Measurements from ENCODE around the gene AOC1. TPM values are rescaled to one million over a fixed set of nuclear protein-coding genes. Genes with fewer than 3 reads are reported as not detected.

AOC1 gene
- total RNA-seq, 2 experiments from 2014 or later: not detected

- ChIA-PET POLR2A (no interaction called here), CTCF (no interaction called here)
Observed at GRCh38 chr7:150831851-150832250, 20.5 kb upstream of the AOC1 start.

GRCh38 chr7:150835019-150835418 lies 17.3 kb upstream of the AOC1 start:
- ChIA-PET POLR2A (no interaction called here), CTCF (no interaction called here)

DNA sequence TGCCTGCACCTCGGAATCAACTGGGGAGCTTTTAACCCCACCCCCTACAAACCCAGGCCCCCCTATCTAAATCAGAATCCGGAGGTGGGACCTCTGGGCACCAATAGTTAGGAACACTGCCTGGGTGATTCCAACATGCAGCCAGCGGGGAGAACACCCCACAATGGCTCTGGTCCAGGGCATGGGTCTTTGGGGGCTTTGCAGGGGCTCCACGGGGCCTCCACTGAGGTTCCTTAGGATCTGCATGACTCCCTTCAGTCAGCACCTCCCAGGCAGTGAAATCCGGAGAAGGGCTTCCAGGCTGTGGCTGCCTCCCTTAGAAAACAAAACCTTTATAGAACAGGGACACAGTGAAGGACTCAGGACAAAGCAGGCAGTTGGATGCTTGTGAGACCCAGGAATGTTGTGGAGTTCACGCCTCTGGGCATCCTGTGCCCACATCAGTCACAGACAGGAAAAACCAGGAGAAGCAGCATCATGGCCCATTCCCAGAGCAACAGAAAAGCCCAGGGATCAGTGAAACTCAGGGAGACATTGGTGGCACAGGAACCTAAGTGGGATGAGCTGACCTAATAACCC lies 16.5 kb upstream of the AOC1 start:
- ChIA-PET POLR2A (no interaction called here), CTCF (interaction anchor here (1.6 kb wide), 1 partner anchor 57 kb away, joined by 3 read pairs; no protein-coding TSS in a partner anchor)

- CTCF ChIA-PET: no interaction called here
- POLR2A ChIA-PET: no interaction called here
Observed at GRCh38 chr7:150838965-150839650, 13.2 kb upstream of the AOC1 start.

DNA sequence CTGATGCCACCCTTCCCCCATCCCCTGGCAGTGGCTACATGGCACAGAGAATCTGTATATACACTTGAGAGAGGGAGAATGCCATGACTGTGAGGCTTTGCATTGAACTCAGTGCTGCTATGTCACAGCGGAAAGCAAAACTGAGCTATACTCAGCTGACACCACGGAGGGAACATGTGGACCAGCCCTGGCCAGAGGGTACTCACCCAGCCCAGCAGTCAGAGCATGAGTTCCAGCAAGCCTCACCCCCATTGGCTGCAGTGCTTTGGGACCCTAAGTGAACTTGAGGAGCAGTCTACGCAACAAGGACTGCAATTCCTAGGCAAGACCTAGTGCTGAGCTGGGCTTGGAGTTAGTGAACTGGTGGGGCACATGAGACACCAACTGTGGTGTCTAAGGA lies 10.3 kb upstream of the AOC1 start:
- CTCF ChIA-PET: interaction anchor here (1.3 kb wide), 1 partner anchor 34 kb away, joined by 3 read pairs; no protein-coding TSS in a partner anchor
- POLR2A ChIA-PET: no interaction called here

GRCh38 chr7:150842716-150843115 lies 9.6 kb upstream of the AOC1 start:
- POLR2A ChIA-PET: no interaction called here
- CTCF ChIA-PET: interaction anchor here (1.3 kb wide), 1 partner anchor 33 kb away, joined by 3 read pairs; no protein-coding TSS in a partner anchor

DNA sequence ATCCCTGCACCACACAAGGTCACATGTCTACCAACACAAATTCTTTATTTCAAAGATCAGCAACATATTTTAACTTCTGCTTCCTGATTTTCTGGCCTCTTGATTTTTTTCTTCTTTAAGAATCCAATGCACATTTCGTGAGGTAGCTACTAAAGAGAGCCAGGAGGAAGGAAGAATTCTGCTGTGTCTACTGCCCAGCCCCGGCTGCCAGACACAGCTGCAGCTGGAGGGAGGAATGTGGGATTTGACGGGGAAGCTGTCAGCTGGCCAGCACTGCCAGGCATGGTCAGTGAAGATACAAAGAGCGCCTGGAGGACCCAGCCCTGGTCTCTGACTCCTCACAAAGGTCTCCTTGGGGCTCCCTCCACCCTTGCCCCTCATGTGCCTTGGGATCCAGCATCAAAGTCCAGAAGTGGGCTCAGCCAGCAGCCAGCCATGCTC lies 6.9 kb upstream of the AOC1 start:
- ChIA-PET CTCF (no interaction called here), POLR2A (no interaction called here)

DNA sequence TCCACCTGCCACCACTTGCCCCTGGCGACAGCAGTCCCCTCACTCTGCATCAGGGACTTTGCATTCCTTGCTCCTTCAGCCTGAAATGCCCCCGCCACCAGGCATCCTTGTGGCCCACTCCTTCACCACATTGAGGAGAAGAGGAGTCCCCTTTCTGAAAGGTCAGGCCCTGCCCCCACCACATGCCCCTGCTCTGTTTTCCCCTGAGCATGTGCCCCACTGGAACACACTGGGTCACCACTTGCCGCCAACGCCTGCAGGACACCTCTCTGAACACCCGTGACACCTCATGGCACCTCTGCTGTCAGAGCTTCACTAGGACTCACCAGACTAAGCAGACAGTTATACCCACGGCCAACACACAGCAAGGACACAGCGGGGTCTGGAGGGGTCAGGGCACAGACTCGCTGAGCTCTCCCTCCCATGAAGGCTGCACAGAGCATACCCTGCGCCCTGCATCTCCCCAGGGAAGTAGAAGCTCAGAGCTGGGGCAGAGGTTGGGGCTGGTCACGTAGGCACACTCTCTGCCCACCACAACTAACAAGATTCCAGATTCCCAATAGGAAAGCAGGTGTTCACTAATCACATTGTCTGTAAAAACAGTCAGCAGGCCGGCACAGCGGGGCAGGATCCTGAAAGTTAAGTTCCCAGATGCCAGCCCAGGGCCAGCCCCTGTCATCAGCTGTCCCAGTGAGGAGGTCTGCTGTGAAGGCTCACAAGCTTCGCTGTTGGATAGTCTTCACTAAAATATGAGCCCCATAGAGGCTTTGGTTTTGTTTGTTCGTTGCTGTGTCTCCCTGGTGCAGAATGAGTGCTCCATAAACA lies 5.8 kb upstream of the AOC1 start:
- ChIA-PET POLR2A (no interaction called here), CTCF (no interaction called here)

- ChIA-PET CTCF (no interaction called here), POLR2A (no interaction called here)
Observed at GRCh38 chr7:150847536-150847935, 4.8 kb upstream of the AOC1 start.

DNA sequence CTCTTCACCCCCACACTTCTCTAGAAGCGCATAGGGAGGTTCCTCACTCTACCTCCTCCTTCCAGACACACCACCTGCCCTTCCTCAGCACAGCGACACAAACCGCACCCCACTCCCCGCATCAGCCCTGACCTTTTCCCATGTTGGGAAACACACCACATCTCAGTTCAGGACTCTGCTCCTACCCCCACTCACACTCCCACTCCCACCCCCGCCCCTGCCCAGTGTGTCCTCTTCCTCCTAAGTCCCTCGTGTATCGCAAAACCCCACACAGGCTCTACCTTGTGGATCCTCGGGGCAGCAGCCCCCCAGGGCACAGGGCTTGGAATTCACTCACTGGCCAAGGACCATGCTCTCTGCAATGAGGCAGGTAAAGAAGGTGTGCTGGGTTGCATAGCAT lies 4.2 kb upstream of the AOC1 start:
- CTCF ChIA-PET: no interaction called here
- POLR2A ChIA-PET: no interaction called here

GRCh38 chr7:150848561-150849115 lies 3.7 kb upstream of the AOC1 start:
- ChIA-PET CTCF (no interaction called here), POLR2A (no interaction called here)

GRCh38 chr7:150849204-150849775 lies 3.0 kb upstream of the AOC1 start:
- CTCF ChIA-PET: interaction anchor here (0.5 to 0.9 kb wide), 2 partner anchors 17 to 52 kb away, joined by 3 to 4 read pairs; no protein-coding TSS in a partner anchor
- POLR2A ChIA-PET: no interaction called here

- ChIA-PET CTCF (interaction anchor here (0.9 kb wide), 1 partner anchor 16 kb away, joined by 3 read pairs; no protein-coding TSS in a partner anchor), POLR2A (no interaction called here)
Observed at GRCh38 chr7:150850273-150850672, 2.0 kb upstream of the AOC1 start.

GRCh38 chr7:150851492-150852370 lies 586 bp upstream of the AOC1 start:
- ChIA-PET POLR2A (no interaction called here), CTCF (interaction anchor here (0.5 kb wide), 1 partner anchor 460 kb away, joined by 3 read pairs; no protein-coding TSS in a partner anchor)

GRCh38 chr7:150854066-150855000 lies 2.0 kb downstream of the AOC1 start:
- CTCF ChIA-PET: no interaction called here

DNA sequence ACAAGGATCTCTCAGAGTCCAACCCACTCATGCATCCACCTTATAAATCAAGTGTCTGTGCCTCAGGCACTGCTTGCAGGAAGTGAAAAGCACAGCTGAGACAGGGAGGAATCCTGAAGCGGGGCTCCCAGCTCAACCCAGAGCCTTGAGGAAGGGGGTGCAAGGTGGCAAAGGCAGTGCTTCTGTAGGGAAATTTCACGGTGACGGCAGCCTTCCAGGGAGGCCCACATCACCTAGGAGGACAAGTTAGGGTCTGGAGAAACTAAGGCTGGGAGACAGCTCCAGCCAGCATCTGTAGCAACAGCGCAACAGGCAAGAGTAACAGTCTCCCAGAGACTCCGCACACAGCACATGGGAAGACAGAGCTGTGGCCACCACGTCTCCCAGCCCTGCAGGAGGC lies 2.7 kb downstream of the AOC1 start:
- POLR2A ChIA-PET: no interaction called here
- CTCF ChIA-PET: interaction anchor here (1.4 kb wide), 1 partner anchor 44 kb away, joined by 3 read pairs; no protein-coding TSS in a partner anchor

More at GRCh38 chr7:150854066-150855000, 2.0 kb downstream of the AOC1 start:
- POLR2A ChIA-PET: no interaction called here

- CTCF ChIA-PET: interaction anchor here (1.4 kb wide), 1 partner anchor 43 kb away, joined by 3 read pairs; no protein-coding TSS in a partner anchor
- POLR2A ChIA-PET: no interaction called here
Observed at GRCh38 chr7:150855476-150856302, 3.4 kb downstream of the AOC1 start.
